GM19452 (cell line): ENCODE data around the gene CRYBB2.
"Not testable (repeated sequence)": the region's sequence is repeated elsewhere in the genome, so short reads cannot be mapped to it uniquely, and the experiment has no call there.

Experiments used
- ATAC-seq: cut with Tn5 transposase; IDR thresholded peaks from one replicate; pipeline ENCODE4 v1.9.1; 2021; ENCODE audit not compliant: unreplicated experiment

Gene CRYBB2

GRCh38 chr22:25232301-25232700 is 12.9 kb downstream of the CRYBB2 start:
- no peak for ATAC-seq

GRCh38 chr22:25233706-25234105 is 14.3 kb downstream of the CRYBB2 start:
- not testable (repeated sequence) for ATAC-seq

- no peak for ATAC-seq
Observed at GRCh38 chr22:25235547-25236290, 16.3 kb downstream of the CRYBB2 start.

- ATAC-seq: no peak
Observed at GRCh38 chr22:25236417-25236816, 17.0 kb downstream of the CRYBB2 start.

- ATAC-seq: no peak
Observed at GRCh38 chr22:25237503-25237902, 18.1 kb downstream of the CRYBB2 start.

GRCh38 chr22:25238058-25238457 is 18.6 kb downstream of the CRYBB2 start:
- not testable (repeated sequence) for ATAC-seq

- ATAC-seq: not testable (repeated sequence)
Observed at GRCh38 chr22:25255169-25255568, 35.7 kb downstream of the CRYBB2 start.

GRCh38 chr22:25267567-25267966 is 48.1 kb downstream of the CRYBB2 start:
- ATAC-seq: not testable (repeated sequence)

- not testable (repeated sequence) for ATAC-seq
Observed at GRCh38 chr22:25268902-25269301, 49.5 kb downstream of the CRYBB2 start.

GRCh38 chr22:25270061-25270460 is 50.6 kb downstream of the CRYBB2 start:
- not testable (repeated sequence) for ATAC-seq

GRCh38 chr22:25273231-25273630 is 53.8 kb downstream of the CRYBB2 start:
- not testable (repeated sequence) for ATAC-seq

GRCh38 chr22:25273928-25274327 is 54.5 kb downstream of the CRYBB2 start:
- ATAC-seq: not testable (repeated sequence)

- not testable (repeated sequence) for ATAC-seq
Observed at GRCh38 chr22:25280118-25280517, 60.7 kb downstream of the CRYBB2 start.
